ENCODE measurements around the gene ZSCAN2. TPM values are rescaled to one million over a fixed set of nuclear protein-coding genes. Genes with fewer than 3 reads are reported as not detected.
"Not testable (repeated sequence)": the region's sequence is repeated elsewhere in the genome, so short reads cannot be mapped to it uniquely, and the experiment has no call there.

Gene ZSCAN2
- total RNA-seq, 1 donor: 14.1 TPM

DNA sequence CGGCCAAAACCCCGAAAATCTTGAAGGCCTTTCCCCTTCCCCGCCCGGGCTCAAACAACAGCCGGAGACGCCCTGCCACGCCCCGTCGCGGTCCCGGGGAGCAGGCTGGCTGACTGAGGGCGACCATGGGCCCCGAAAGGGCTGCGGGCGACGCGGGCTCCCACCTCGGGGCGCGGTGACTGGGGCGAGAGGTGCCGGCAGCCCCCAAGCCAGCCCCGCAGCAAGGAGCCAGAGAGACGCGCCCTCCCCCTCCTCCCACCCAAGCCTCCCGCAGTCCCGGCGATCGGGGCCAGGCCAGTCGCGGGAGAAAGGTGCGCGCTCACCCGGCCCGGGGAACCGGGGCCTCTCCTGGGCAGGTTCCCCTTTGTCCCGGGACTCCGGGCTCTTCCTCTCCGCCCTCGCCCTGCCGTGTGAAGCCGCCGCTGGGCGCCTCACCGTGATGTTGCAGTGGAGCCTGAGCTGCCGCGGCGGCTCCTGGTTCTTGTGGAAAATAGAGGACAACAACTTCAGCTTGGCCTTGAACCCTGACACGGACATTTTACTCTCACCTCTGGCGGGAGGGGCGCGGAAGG, 30.6 kb upstream of the ZSCAN2 start:
- H3K36me3 ChIP-seq (ENCODE audit: insufficient read depth, low read length): no peaks in the 10 kb centered on the region
- no peaks in the 10 kb centered on the region for H3K27me3 ChIP-seq (ENCODE audit: insufficient read depth, low read length)
- H3K4me2 ChIP-seq (ENCODE audit: insufficient read depth, low read length): peak overlapping the region; percentile 85
- DNase-seq (ENCODE audit: insufficient read length, low spot score, missing footprints): peak; percentile 73
- H2AFZ ChIP-seq (ENCODE audit: low read length): peak overlapping the region; percentile 94
- H4K20me1 ChIP-seq (ENCODE audit: insufficient read depth, low read length): peaks cover 3% of the 10 kb centered on the region
- H3K4me3 ChIP-seq (ENCODE audit: insufficient read depth, low read length): peak overlapping the region; percentile 90
- H3K79me2 ChIP-seq (ENCODE audit: insufficient read depth, low read length): peaks cover 7% of the 10 kb centered on the region
- H3K4me1 ChIP-seq (ENCODE audit: insufficient read depth, low read length): peaks cover 7% of the 10 kb centered on the region
- no peaks in the 10 kb centered on the region for H3K9me3 ChIP-seq (ENCODE audit: low read depth, low read length)
- TF ChIP-seq, protein P1, sequence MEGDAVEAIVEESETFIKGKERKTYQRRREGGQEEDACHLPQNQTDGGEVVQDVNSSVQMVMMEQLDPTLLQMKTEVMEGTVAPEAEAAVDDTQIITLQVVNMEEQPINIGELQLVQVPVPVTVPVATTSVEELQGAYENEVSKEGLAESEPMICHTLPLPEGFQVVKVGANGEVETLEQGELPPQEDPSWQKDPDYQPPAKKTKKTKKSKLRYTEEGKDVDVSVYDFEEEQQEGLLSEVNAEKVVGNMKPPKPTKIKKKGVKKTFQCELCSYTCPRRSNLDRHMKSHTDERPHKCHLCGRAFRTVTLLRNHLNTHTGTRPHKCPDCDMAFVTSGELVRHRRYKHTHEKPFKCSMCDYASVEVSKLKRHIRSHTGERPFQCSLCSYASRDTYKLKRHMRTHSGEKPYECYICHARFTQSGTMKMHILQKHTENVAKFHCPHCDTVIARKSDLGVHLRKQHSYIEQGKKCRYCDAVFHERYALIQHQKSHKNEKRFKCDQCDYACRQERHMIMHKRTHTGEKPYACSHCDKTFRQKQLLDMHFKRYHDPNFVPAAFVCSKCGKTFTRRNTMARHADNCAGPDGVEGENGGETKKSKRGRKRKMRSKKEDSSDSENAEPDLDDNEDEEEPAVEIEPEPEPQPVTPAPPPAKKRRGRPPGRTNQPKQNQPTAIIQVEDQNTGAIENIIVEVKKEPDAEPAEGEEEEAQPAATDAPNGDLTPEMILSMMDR (IDR thresholded peaks at IDR 0.05; ENCODE audit: extremely low read depth, low read depth, low read length): no peak
- H3K27ac ChIP-seq (ENCODE audit: low read depth, low read length): peak overlapping the region; percentile 75

DNA sequence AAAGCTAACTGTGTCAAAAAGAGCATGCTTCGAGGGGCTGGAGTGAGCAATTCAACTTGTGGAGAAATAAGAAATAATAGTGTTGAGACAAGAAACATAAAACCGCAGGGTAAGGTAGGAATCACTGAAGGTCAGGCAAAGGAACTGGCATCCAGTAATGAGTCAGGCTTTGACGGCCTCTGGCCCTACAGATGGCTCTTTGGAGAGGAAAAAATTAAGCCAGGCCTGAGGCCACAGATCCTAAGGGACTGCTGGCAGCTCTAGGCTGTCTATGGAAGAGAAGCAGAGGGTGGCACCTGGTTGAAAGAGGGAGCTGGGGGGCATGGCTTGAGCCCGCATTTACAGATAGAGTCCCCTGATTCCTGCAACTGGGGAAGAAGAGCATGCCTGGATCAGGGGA, 28.6 kb upstream of the ZSCAN2 start:
- peaks cover 7% of the 10 kb centered on the region for H3K4me1 ChIP-seq (ENCODE audit: insufficient read depth, low read length)
- H3K4me3 ChIP-seq (ENCODE audit: insufficient read depth, low read length): no peak overlapping the region
- H3K36me3 ChIP-seq (ENCODE audit: insufficient read depth, low read length): no peaks in the 10 kb centered on the region
- no peak overlapping the region for H3K27ac ChIP-seq (ENCODE audit: low read depth, low read length)
- H3K79me2 ChIP-seq (ENCODE audit: insufficient read depth, low read length): peaks cover 4% of the 10 kb centered on the region
- H4K20me1 ChIP-seq (ENCODE audit: insufficient read depth, low read length): no peaks in the 10 kb centered on the region
- peaks cover 3% of the 10 kb centered on the region for H3K27me3 ChIP-seq (ENCODE audit: insufficient read depth, low read length)
- H3K9me3 ChIP-seq (ENCODE audit: low read depth, low read length): no peaks in the 10 kb centered on the region
- DNase-seq (ENCODE audit: insufficient read length, low spot score, missing footprints): no peak
- TF ChIP-seq, protein P1 (IDR thresholded peaks at IDR 0.05; ENCODE audit: extremely low read depth, low read depth, low read length): no peak
- H3K4me2 ChIP-seq (ENCODE audit: insufficient read depth, low read length): no peak overlapping the region
- no peak overlapping the region for H2AFZ ChIP-seq (ENCODE audit: low read length)

- Histone ChIP-seq H2AFZ (ENCODE audit: low read length) (no peak overlapping the region), H3K9me3 (ENCODE audit: low read depth, low read length) (no peaks in the 10 kb centered on the region), H3K79me2 (ENCODE audit: insufficient read depth, low read length) (no peaks in the 10 kb centered on the region), H3K4me2 (ENCODE audit: insufficient read depth, low read length) (no peak overlapping the region), H4K20me1 (ENCODE audit: insufficient read depth, low read length) (no peaks in the 10 kb centered on the region), H3K36me3 (ENCODE audit: insufficient read depth, low read length) (no peaks in the 10 kb centered on the region), H3K27me3 (ENCODE audit: insufficient read depth, low read length) (peaks cover 3% of the 10 kb centered on the region), H3K4me1 (ENCODE audit: insufficient read depth, low read length) (peaks cover 3% of the 10 kb centered on the region), H3K27ac (ENCODE audit: low read depth, low read length) (no peak overlapping the region), H3K4me3 (ENCODE audit: insufficient read depth, low read length) (no peak overlapping the region)
- TF ChIP-seq, protein P1 (IDR thresholded peaks at IDR 0.05; ENCODE audit: extremely low read depth, low read depth, low read length): no peak
- DNase-seq (ENCODE audit: insufficient read length, low spot score, missing footprints): no peak
These were observed 25.3 kb upstream of the ZSCAN2 start for GRCh38 chr15:84575493-84575892.

DNA sequence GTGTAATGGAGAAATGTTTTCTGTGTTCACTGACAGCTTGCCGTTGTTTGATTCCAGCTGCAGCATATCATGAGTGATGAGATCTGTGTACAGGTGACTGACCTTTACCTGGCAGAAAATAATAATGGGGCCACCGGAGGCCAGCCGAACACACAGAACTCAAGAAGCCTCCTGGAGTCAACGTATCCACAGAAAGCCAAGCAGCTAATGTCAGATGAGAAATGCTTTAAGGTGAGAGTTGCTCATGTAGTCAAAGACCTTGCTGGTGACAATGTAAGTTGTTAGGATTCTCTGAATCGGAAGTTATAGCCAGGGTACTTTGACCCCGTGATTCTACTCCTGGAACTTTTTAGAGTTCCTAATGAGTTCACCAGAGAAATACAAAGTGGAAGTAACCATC, 22.9 kb upstream of the ZSCAN2 start:
- not testable (repeated sequence) for H3K4me1 ChIP-seq (ENCODE audit: insufficient read depth, low read length); H2AFZ ChIP-seq (ENCODE audit: low read length); H3K4me3 ChIP-seq (ENCODE audit: insufficient read depth, low read length)

DNA sequence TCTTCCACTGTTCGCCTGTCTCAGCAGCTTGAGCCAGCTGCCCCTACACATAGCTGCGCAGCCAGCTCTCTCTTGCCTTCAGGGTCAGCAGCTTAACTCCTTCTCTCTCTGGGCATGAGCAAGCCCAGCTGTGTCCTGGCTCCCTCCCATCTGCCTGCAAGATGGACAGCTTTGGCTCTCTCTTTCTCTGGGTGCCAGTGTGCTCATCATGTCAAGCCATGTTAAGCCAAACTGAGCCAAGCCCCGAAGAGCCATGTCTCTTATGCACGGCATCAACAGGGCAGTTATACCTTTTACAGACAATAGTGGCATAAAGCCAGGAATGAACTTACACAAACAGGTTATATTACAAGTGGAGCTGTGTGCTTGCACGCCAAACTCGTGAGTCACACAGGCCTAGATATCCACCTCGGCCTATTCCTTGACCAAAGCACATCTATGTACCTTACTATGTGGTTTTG, 21.5 kb upstream of the ZSCAN2 start:
- H3K79me2 ChIP-seq (ENCODE audit: insufficient read depth, low read length); H3K27ac ChIP-seq (ENCODE audit: low read depth, low read length); H3K4me2 ChIP-seq (ENCODE audit: insufficient read depth, low read length); DNase-seq (ENCODE audit: insufficient read length, low spot score, missing footprints); H4K20me1 ChIP-seq (ENCODE audit: insufficient read depth, low read length); H3K36me3 ChIP-seq (ENCODE audit: insufficient read depth, low read length); H3K27me3 ChIP-seq (ENCODE audit: insufficient read depth, low read length); H2AFZ ChIP-seq (ENCODE audit: low read length); H3K9me3 ChIP-seq (ENCODE audit: low read depth, low read length); H3K4me1 ChIP-seq (ENCODE audit: insufficient read depth, low read length); H3K4me3 ChIP-seq (ENCODE audit: insufficient read depth, low read length): not testable (repeated sequence)

More for the DNA sequence above, 22.9 kb upstream of the ZSCAN2 start:
- not testable (repeated sequence) for H3K27me3 ChIP-seq (ENCODE audit: insufficient read depth, low read length); H3K4me2 ChIP-seq (ENCODE audit: insufficient read depth, low read length); H4K20me1 ChIP-seq (ENCODE audit: insufficient read depth, low read length); H3K79me2 ChIP-seq (ENCODE audit: insufficient read depth, low read length); H3K36me3 ChIP-seq (ENCODE audit: insufficient read depth, low read length); H3K9me3 ChIP-seq (ENCODE audit: low read depth, low read length); H3K27ac ChIP-seq (ENCODE audit: low read depth, low read length); DNase-seq (ENCODE audit: insufficient read length, low spot score, missing footprints)

DNA sequence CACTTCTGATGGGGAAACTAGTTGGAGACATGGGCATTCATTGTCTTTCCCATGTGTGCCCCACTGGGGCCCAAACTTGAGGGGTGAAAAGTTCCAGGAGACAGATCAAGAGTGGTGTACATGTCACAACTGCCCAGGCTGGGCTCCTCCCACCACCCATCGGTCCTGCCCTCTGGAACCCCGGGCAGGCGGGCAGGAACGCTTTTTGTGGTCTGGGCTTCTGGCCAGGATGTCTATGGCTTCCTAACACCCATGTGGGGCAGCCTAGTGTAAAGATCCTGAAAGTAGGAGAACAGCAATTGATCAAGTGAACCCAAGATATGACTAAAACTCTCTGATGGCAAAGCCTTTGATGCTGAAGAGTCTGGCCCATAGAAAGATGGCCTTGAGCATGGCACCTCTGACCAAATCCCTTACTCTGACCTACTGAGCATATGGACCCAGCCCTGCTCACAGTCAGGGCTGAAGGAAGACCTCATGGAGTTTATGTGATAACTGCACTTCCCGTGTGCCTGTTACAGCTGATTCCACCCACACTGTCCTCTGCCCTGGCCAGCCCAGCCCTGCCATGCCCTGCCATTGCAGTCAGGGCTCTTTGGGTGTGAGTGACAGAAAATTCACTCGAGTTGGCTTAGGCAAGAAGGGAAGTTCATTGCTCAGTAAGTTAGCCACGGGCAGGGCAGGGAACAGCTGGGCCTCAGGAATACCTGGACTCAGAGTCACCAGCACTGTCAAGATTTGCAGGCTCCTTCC, 19.0 kb upstream of the ZSCAN2 start:
- not testable (repeated sequence) for H3K27ac ChIP-seq (ENCODE audit: low read depth, low read length); H3K9me3 ChIP-seq (ENCODE audit: low read depth, low read length); H3K4me1 ChIP-seq (ENCODE audit: insufficient read depth, low read length); H2AFZ ChIP-seq (ENCODE audit: low read length); H3K79me2 ChIP-seq (ENCODE audit: insufficient read depth, low read length); H3K27me3 ChIP-seq (ENCODE audit: insufficient read depth, low read length); H4K20me1 ChIP-seq (ENCODE audit: insufficient read depth, low read length); H3K4me2 ChIP-seq (ENCODE audit: insufficient read depth, low read length); H3K4me3 ChIP-seq (ENCODE audit: insufficient read depth, low read length); DNase-seq (ENCODE audit: insufficient read length, low spot score, missing footprints); H3K36me3 ChIP-seq (ENCODE audit: insufficient read depth, low read length)
